Caki2 (cell line): ENCODE data around the gene SNX9. TPM values are rescaled to one million over a fixed set of nuclear protein-coding genes. Genes with fewer than 3 reads are reported as not detected.

Experiments
- DNase-seq: peaks from one replicate; pipeline ENCODE4 v3.0.0-alpha.2; 2015; ENCODE audit warnings: low read depth
- in situ Hi-C: cut with HindIII; loops from 2 replicates; pipeline ENCODE4 v1.10.0; 2016; ENCODE audit warnings: low sequenced_read_pairs, low pct_unique_long_range_greater_than_20kb, mixed read lengths
- total RNA-seq: library from RNA; depleted of rRNA; stranded (reverse); fragments of >200 nt; shearing (Covaris generic); gene quantifications from 2 replicates; pipeline ENCODE4 v1.2.3, GENCODE V29; 2014; ENCODE audit warnings: low replicate concordance

The SNX9 gene
- total RNA-seq, 1 experiment from 2014 or later = 26.4 TPM

- no peak for DNase-seq
- in situ Hi-C loops = loop anchor here (25.0 kb wide), 1 partner anchor 107 kb away; no protein-coding TSS in a partner anchor
Observed at GRCh38 chr6:157868835-157869234, 45.8 kb downstream of the SNX9 start.

- in situ Hi-C loops = loop anchor here (25.0 kb wide), 1 partner anchor 107 kb away; no protein-coding TSS in a partner anchor
- no peak for DNase-seq
Observed at GRCh38 chr6:157869673-157870302, 46.7 kb downstream of the SNX9 start.

GRCh38 chr6:157873735-157874344, 50.8 kb downstream of the SNX9 start:
- DNase-seq = peak; percentile 30
- in situ Hi-C loops = loop anchor here (25.0 kb wide), 1 partner anchor 112 kb away; no protein-coding TSS in a partner anchor

GRCh38 chr6:157877149-157877548, 54.1 kb downstream of the SNX9 start:
- no peak for DNase-seq
- in situ Hi-C loops = no loop called here

- no peak for DNase-seq
- in situ Hi-C loops = no loop called here
Observed at GRCh38 chr6:157877573-157878438, 54.8 kb downstream of the SNX9 start.

GRCh38 chr6:157879034-157879872, 56.2 kb downstream of the SNX9 start:
- in situ Hi-C loops = no loop called here
- DNase-seq = no peak

GRCh38 chr6:157879873-157880254, 56.8 kb downstream of the SNX9 start:
- in situ Hi-C loops = no loop called here
- DNase-seq = no peak

GRCh38 chr6:157880534-157880933, 57.5 kb downstream of the SNX9 start:
- in situ Hi-C loops = no loop called here

GRCh38 chr6:157881342-157881741, 58.3 kb downstream of the SNX9 start:
- DNase-seq = no peak
- in situ Hi-C loops = no loop called here

More at GRCh38 chr6:157880534-157880933, 57.5 kb downstream of the SNX9 start:
- DNase-seq = no peak

- in situ Hi-C loops = no loop called here
- DNase-seq = no peak
Observed at GRCh38 chr6:157884756-157885155, 61.7 kb downstream of the SNX9 start.

- in situ Hi-C loops = no loop called here
- DNase-seq = no peak
Observed at GRCh38 chr6:157885211-157885788, 62.3 kb downstream of the SNX9 start.

- no peak for DNase-seq
- in situ Hi-C loops = no loop called here
Observed at GRCh38 chr6:157885876-157886275, 62.8 kb downstream of the SNX9 start.

GRCh38 chr6:157887892-157888291, 64.8 kb downstream of the SNX9 start:
- no peak for DNase-seq
- in situ Hi-C loops = no loop called here

- in situ Hi-C loops = no loop called here
- DNase-seq = no peak
Observed at GRCh38 chr6:157891544-157892362, 68.7 kb downstream of the SNX9 start.

- DNase-seq = no peak
- in situ Hi-C loops = no loop called here
Observed at GRCh38 chr6:157892363-157892877, 69.4 kb downstream of the SNX9 start.

- in situ Hi-C loops = no loop called here
- no peak for DNase-seq
Observed at GRCh38 chr6:157893238-157893637, 70.2 kb downstream of the SNX9 start.

GRCh38 chr6:157895585-157895984, 72.5 kb downstream of the SNX9 start:
- no peak for DNase-seq
- in situ Hi-C loops = no loop called here
